RWPE2 (cell line): ENCODE results near the gene TAF11L10.
"Not testable (repeated sequence)": the region's sequence is repeated elsewhere in the genome, so short reads cannot be mapped to it uniquely, and the experiment has no call there.

ENCODE experiments used
- ATAC-seq: fragments of 200-7000 bp; cut with Tn5 transposase; 3 replicates; pipeline ENCODE4 v1.9.1; 2021; ENCODE audit warnings: low read depth
- DNase-seq: peaks from one replicate; pipeline ENCODE4 v3.0.0-alpha.2; 2020; ENCODE audit warnings: low spot score
- H3K27ac ChIP-seq: fragments of 450-650 bp; 2 replicates; pipeline ENCODE4 v1.5.1; 2017; ENCODE audit warnings: mild to moderate bottlenecking; ENCODE audit not compliant: poor library complexity, severe bottlenecking
- H3K27me3 ChIP-seq: fragments of 250-450 bp; sonication (Bioruptor Pico); 2 replicates; pipeline ENCODE4 v1.5.1; 2021; ENCODE audit warnings: mild to moderate bottlenecking, moderate library complexity; ENCODE audit not compliant: insufficient read depth, poor library complexity, severe bottlenecking
- H3K36me3 ChIP-seq: fragments of 250-450 bp; sonication (Bioruptor Pico); 2 replicates; pipeline ENCODE4 v1.5.1; 2020; ENCODE audit warnings: low read depth, mild to moderate bottlenecking, moderate library complexity
- H3K4me1 ChIP-seq: fragments of 250-450 bp; sonication (Bioruptor Pico); 2 replicates; pipeline ENCODE4 v1.5.1; 2021; ENCODE audit warnings: mild to moderate bottlenecking, moderate library complexity; ENCODE audit not compliant: insufficient read depth, poor library complexity, severe bottlenecking
- H3K4me3 ChIP-seq: fragments of 250-450 bp; sonication (Bioruptor Pico); 2 replicates; pipeline ENCODE4 v1.5.1; 2021; ENCODE audit warnings: mild to moderate bottlenecking, moderate library complexity; ENCODE audit not compliant: severe bottlenecking
- H3K9me3 ChIP-seq: fragments of 250-450 bp; sonication (Bioruptor Pico); 2 replicates; pipeline ENCODE4 v1.5.1; 2021; ENCODE audit warnings: mild to moderate bottlenecking, moderate library complexity; ENCODE audit not compliant: severe bottlenecking
- TF ChIP-seq, protein P1 (sequence below): fragments of 450-650 bp; IDR thresholded peaks from one replicate; pipeline ENCODE4 v1.5.1; 2017; ENCODE audit warnings: mild to moderate bottlenecking, moderate library complexity; ENCODE audit not compliant: poor library complexity, severe bottlenecking

Gene TAF11L10

GRCh38 chr5:17597728-17598127 is at the start of gene TAF11L10:
TSS of gene TAF11L10 (minus strand) at chr5:17597828.
- H3K4me1 ChIP-seq: not testable (repeated sequence)

GRCh38 chr5:17634160-17634559 is 36.5 kb upstream of the TAF11L10 start, which contains the start of gene TAF11L14:
TSS of gene TAF11L14 (plus strand) at chr5:17634460.
- ATAC-seq (no peak), DNase-seq (no peak)
- TF ChIP-seq, protein P1, sequence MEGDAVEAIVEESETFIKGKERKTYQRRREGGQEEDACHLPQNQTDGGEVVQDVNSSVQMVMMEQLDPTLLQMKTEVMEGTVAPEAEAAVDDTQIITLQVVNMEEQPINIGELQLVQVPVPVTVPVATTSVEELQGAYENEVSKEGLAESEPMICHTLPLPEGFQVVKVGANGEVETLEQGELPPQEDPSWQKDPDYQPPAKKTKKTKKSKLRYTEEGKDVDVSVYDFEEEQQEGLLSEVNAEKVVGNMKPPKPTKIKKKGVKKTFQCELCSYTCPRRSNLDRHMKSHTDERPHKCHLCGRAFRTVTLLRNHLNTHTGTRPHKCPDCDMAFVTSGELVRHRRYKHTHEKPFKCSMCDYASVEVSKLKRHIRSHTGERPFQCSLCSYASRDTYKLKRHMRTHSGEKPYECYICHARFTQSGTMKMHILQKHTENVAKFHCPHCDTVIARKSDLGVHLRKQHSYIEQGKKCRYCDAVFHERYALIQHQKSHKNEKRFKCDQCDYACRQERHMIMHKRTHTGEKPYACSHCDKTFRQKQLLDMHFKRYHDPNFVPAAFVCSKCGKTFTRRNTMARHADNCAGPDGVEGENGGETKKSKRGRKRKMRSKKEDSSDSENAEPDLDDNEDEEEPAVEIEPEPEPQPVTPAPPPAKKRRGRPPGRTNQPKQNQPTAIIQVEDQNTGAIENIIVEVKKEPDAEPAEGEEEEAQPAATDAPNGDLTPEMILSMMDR: no peak
- H3K9me3 ChIP-seq: no peaks in the 10 kb centered on the region
- H3K27me3 ChIP-seq: no peaks in the 10 kb centered on the region
- no peak within 1 kb of the TSS for H3K27ac ChIP-seq
- no peaks in the 10 kb centered on the region for H3K4me1 ChIP-seq
- no peak within 1 kb of the TSS for H3K4me3 ChIP-seq
- H3K36me3 ChIP-seq: no peaks in the 10 kb centered on the region

More at GRCh38 chr5:17597728-17598127, at the start of gene TAF11L10:
- H3K27ac ChIP-seq, H3K9me3 ChIP-seq, H3K4me3 ChIP-seq, DNase-seq, ATAC-seq, H3K27me3 ChIP-seq, H3K36me3 ChIP-seq: not testable (repeated sequence)

- not testable (repeated sequence) for DNase-seq, H3K36me3 ChIP-seq, ATAC-seq, H3K27ac ChIP-seq, H3K4me3 ChIP-seq, H3K9me3 ChIP-seq, H3K27me3 ChIP-seq, H3K4me1 ChIP-seq
Observed at GRCh38 chr5:17631788-17632187, 34.2 kb upstream of the TAF11L10 start, which contains the start of gene TAF11L13. TSS of gene TAF11L13 (plus strand) at chr5:17632088.

- no peaks in the 10 kb centered on the region for H3K4me1 ChIP-seq
- no peak overlapping the region for H3K27ac ChIP-seq
- no peaks in the 10 kb centered on the region for H3K9me3 ChIP-seq
- no peak overlapping the region for H3K4me3 ChIP-seq
- no peaks in the 10 kb centered on the region for H3K36me3 ChIP-seq
- no peak for DNase-seq
- TF ChIP-seq, protein P1: no peak
- H3K27me3 ChIP-seq: no peaks in the 10 kb centered on the region
- ATAC-seq: no peak
Observed at GRCh38 chr5:17625686-17626085, 28.1 kb upstream of the TAF11L10 start.

GRCh38 chr5:17620627-17621026 is 23.0 kb upstream of the TAF11L10 start:
- no peaks in the 10 kb centered on the region for H3K36me3 ChIP-seq
- H3K4me3 ChIP-seq: no peak overlapping the region
- H3K27me3 ChIP-seq: no peaks in the 10 kb centered on the region
- DNase-seq (no peak), ATAC-seq (no peak)
- H3K4me1 ChIP-seq: no peaks in the 10 kb centered on the region
- H3K9me3 ChIP-seq: no peaks in the 10 kb centered on the region
- H3K27ac ChIP-seq: no peak overlapping the region
- TF ChIP-seq, protein P1: no peak

DNA sequence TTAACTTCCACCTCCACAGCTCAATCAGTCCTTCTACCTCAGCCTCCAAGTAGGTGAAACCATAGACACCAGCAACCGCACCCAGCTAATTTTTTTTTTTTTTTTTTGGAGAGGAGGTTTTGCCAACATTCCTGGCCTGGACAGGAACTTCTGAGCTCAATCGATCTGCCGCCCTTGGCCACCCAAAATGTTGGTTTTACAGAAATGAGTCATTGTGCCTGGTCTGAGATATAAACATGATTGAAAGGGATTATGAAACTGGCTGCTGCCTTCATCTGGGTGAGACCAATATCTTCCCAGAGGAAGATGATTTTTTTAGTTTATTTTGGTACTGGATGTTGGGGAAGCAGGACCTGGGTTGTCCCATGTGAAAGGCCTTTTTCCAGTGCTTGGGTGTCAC is 21.7 kb upstream of the TAF11L10 start:
- Histone ChIP-seq H3K4me3 (no peak overlapping the region), H3K27ac (no peak overlapping the region), H3K36me3 (no peaks in the 10 kb centered on the region), H3K9me3 (no peaks in the 10 kb centered on the region), H3K4me1 (no peaks in the 10 kb centered on the region), H3K27me3 (no peaks in the 10 kb centered on the region)
- ATAC-seq (no peak), DNase-seq (no peak)
- TF ChIP-seq, protein P1: no peak
